ENCODE results near the gene P2RX6.

GRCh38 chr22:20974336-20974955 is 40.5 kb upstream of the P2RX6 start:
- TF ChIP-seq EZH2 (IDR thresholded peaks at IDR 0.05) (no peak), POLR2AphosphoS5 (IDR thresholded peaks at IDR 0.05; ENCODE audit: borderline replicate concordance, low read depth, low read length) (no peak)

All from SK-N-MC (cell line).